ENCODE measurements around the gene SUGCT.

SUGCT gene

GRCh38 chr7:40474790-40475680, 340.2 kb downstream of the SUGCT start:
- no peak for DNase-seq (ENCODE audit: low read depth)

GRCh38 chr7:40475681-40475982, 340.8 kb downstream of the SUGCT start:
- DNase-seq (ENCODE audit: low read depth), result no peak

- no peak for DNase-seq (ENCODE audit: low read depth)
Measured at GRCh38 chr7:40477094-40477493, 342.3 kb downstream of the SUGCT start.

GRCh38 chr7:40482845-40483244, 348.0 kb downstream of the SUGCT start:
- no peak for DNase-seq (ENCODE audit: low read depth)

- DNase-seq (ENCODE audit: low read depth), result no peak
Measured at GRCh38 chr7:40483630-40484029, 348.8 kb downstream of the SUGCT start.

GRCh38 chr7:40489844-40490602, 355.2 kb downstream of the SUGCT start:
- no peak for DNase-seq (ENCODE audit: low read depth)

GRCh38 chr7:40490603-40490924, 355.8 kb downstream of the SUGCT start:
- DNase-seq (ENCODE audit: low read depth), result no peak

- DNase-seq (ENCODE audit: low read depth), result no peak
Measured at GRCh38 chr7:40492946-40493345, 358.1 kb downstream of the SUGCT start.

GRCh38 chr7:40493609-40494051, 358.8 kb downstream of the SUGCT start:
- no peak for DNase-seq (ENCODE audit: low read depth)

- DNase-seq (ENCODE audit: low read depth), result no peak
Measured at GRCh38 chr7:40498924-40499510, 364.2 kb downstream of the SUGCT start.

- no peak for DNase-seq (ENCODE audit: low read depth)
Measured at GRCh38 chr7:40499718-40500117, 364.9 kb downstream of the SUGCT start.

- DNase-seq (ENCODE audit: low read depth), result no peak
Measured at GRCh38 chr7:40500219-40500618, 365.4 kb downstream of the SUGCT start.

- no peak for DNase-seq (ENCODE audit: low read depth)
Measured at GRCh38 chr7:40502359-40502758, 367.6 kb downstream of the SUGCT start.

- no peak for DNase-seq (ENCODE audit: low read depth)
Measured at GRCh38 chr7:40506158-40506557, 371.4 kb downstream of the SUGCT start.

GRCh38 chr7:40507166-40507565, 372.4 kb downstream of the SUGCT start:
- DNase-seq (ENCODE audit: low read depth), result no peak

GRCh38 chr7:40509287-40509996, 374.6 kb downstream of the SUGCT start:
- no peak for DNase-seq (ENCODE audit: low read depth)

GRCh38 chr7:40516376-40516775, 381.6 kb downstream of the SUGCT start:
- no peak for DNase-seq (ENCODE audit: low read depth)

GRCh38 chr7:40519009-40519408, 384.2 kb downstream of the SUGCT start:
- no peak for DNase-seq (ENCODE audit: low read depth)

GRCh38 chr7:40520986-40521738, 386.4 kb downstream of the SUGCT start:
- no peak for DNase-seq (ENCODE audit: low read depth)

GRCh38 chr7:40525764-40526163, 391.0 kb downstream of the SUGCT start:
- no peak for DNase-seq (ENCODE audit: low read depth)

GRCh38 chr7:40526951-40527715, 392.3 kb downstream of the SUGCT start:
- DNase-seq (ENCODE audit: low read depth), result no peak
